HepG2 (cell line): Measurements from ENCODE around the gene ARF6. TPM values are rescaled to one million over a fixed set of nuclear protein-coding genes. Genes with fewer than 3 reads are reported as not detected.

Experiments
- ATAC-seq: fragments of 200-7000 bp; cut with Tn5 transposase; 3 replicates; pipeline ENCODE4 v1.9.1; 2020; ENCODE audit warnings: mild to moderate bottlenecking, moderate library complexity
- BruUV-seq: library from RNA; stranded (reverse); fragments of 400-500 nt; replicated peaks from 2 replicates; lab custom pipeline; 2021; lab: Mats Ljungman, UMichigan
- CTCF ChIA-PET: fragments of 300-600 bp; formaldehyde crosslinking; extraction: SDS; loops from one replicate; lab custom pipeline; 2021; ENCODE audit warnings: low total read pairs, inconsistent platforms, low intra/inter-chr PET ratio; lab: Yijun Ruan, JAX
- POLR2A ChIA-PET: fragments of 350-600 bp; sonication (Branson Sonifier 250); formaldehyde crosslinking; loops from one replicate; lab custom pipeline; 2020; ENCODE audit warnings: antibody characterized with exemption, inconsistent platforms; lab: Yijun Ruan, JAX
- DNase-seq: peaks from one replicate; pipeline ENCODE4 v3.0.0-alpha.2; 2015; ENCODE audit warnings: low spot score
- FAIRE-seq: peaks from 3 replicates; lab custom pipeline; 2011; peaks lifted over from hg19 to GRCh38; lab: Jason Lieb, UNC
- H2AFZ ChIP-seq: one replicate; pipeline ENCODE4 v1.6.1; 2011; ENCODE audit warnings: low read length, inconsistent platforms
- H3K27ac ChIP-seq: fragments of 300-600 bp; 3 replicates; pipeline ENCODE4 v1.8.0; 2011; ENCODE audit warnings: mixed run types, mild to moderate bottlenecking, mixed read lengths, low read length, inconsistent platforms; ENCODE audit not compliant: insufficient read depth; ENCODE audit errors: extremely low read length
- H3K27me3 ChIP-seq, 2 experiments: fragments of 200-600 bp in 1 of 2; 2 replicates in 1 of 2; 3 replicates in 1 of 2; pipeline versions ENCODE4 v1.6.0 to v1.8.0; 2011; ENCODE audit warnings: low read length in 2 of 2, mild to moderate bottlenecking in 2 of 2, moderate library complexity in 2 of 2, inconsistent platforms in 1 of 2; ENCODE audit not compliant: insufficient read depth in 2 of 2, control insufficient read depth in 1 of 2
- H3K36me3 ChIP-seq, 2 experiments: fragments of 200-600 bp in 1 of 2; replicated peaks in 1 of 2; 2 replicates in 1 of 2; 3 replicates in 1 of 2; pipeline versions ENCODE4 v1.5.1 to v1.8.0; 2011; ENCODE audit warnings: low read length in 2 of 2, inconsistent platforms in 1 of 2; ENCODE audit not compliant: insufficient read depth in 2 of 2, control insufficient read depth in 1 of 2
- H3K4me1 ChIP-seq: 2 replicates; pipeline ENCODE4 v1.5.1; 2012; ENCODE audit warnings: low read length, inconsistent platforms; ENCODE audit not compliant: insufficient read depth
- H3K4me2 ChIP-seq: 2 replicates; pipeline ENCODE4 v1.6.0; 2011; ENCODE audit warnings: low read depth, low read length, inconsistent platforms
- H3K4me3 ChIP-seq, 3 experiments: fragments of 200-600 bp in 1 of 3; sonication (generic), shearing (Covaris generic) in 1 of 3; replicated peaks in 1 of 3; 2 replicates each; pipeline ENCODE4 v1.5.1; 2011 to 2016; ENCODE audit warnings: low read length in 3 of 3, inconsistent platforms in 2 of 3, low read depth in 2 of 3, mild to moderate bottlenecking in 2 of 3, control low read depth in 1 of 3, mixed read lengths in 1 of 3; ENCODE audit not compliant: insufficient read depth in 1 of 3
- H3K79me2 ChIP-seq: one replicate; pipeline ENCODE4 v1.6.1; 2011; ENCODE audit warnings: low read length, inconsistent platforms; ENCODE audit not compliant: insufficient read depth
- H3K9ac ChIP-seq: 2 replicates; pipeline ENCODE4 v1.6.0; 2011; ENCODE audit warnings: mild to moderate bottlenecking, low read depth, low read length, inconsistent platforms; ENCODE audit not compliant: insufficient read depth
- H3K9me3 ChIP-seq: 2 replicates; pipeline ENCODE4 v1.5.1; 2012; ENCODE audit warnings: mild to moderate bottlenecking, low read length
- H4K20me1 ChIP-seq: 2 replicates; pipeline ENCODE4 v1.6.0; 2011; ENCODE audit warnings: inconsistent platforms, mild to moderate bottlenecking, low read length, moderate library complexity; ENCODE audit not compliant: insufficient read depth
- BCL6 ChIP-seq: IDR thresholded peaks from 2 replicates; pipeline ENCODE4 v1.6.1; 2016; ENCODE audit warnings: missing genetic modification reagents, missing compliant biosample characterization
- HNF4A ChIP-seq: sonication (generic); formaldehyde crosslinking; IDR thresholded peaks from 2 replicates; pipeline ENCODE4 v1.4.0; 2020; ENCODE audit warnings: missing genetic modification reagents
- HNF4G ChIP-seq, 2 experiments: sonication (generic) in 1 of 2; formaldehyde crosslinking in 1 of 2; IDR thresholded peaks; 2 replicates each; pipeline versions ENCODE4 v1.4.0 to v1.6.1; 2011 to 2020; ENCODE audit warnings: borderline replicate concordance in 2 of 2, low read depth in 2 of 2, mild to moderate bottlenecking in 2 of 2, low read length in 1 of 2, missing genetic modification reagents in 1 of 2, moderate library complexity in 1 of 2
- MEIS2 ChIP-seq: sonication (generic); formaldehyde crosslinking; IDR thresholded peaks from 2 replicates; pipeline ENCODE4 v1.9.0; 2021; ENCODE audit warnings: mild to moderate bottlenecking, missing genetic modification reagents
- NR2F6 ChIP-seq, 2 experiments: IDR thresholded peaks; 2 replicates each; pipeline ENCODE4 v1.6.1; 2016; ENCODE audit warnings: antibody characterized with exemption in 1 of 2, mild to moderate bottlenecking in 1 of 2
- POLR2AphosphoS2 ChIP-seq: IDR thresholded peaks from 2 replicates; pipeline ENCODE4 v1.6.1; 2011; ENCODE audit warnings: low read depth, low read length, improper control_type of control experiment
- XBP1 ChIP-seq: sonication (generic); formaldehyde crosslinking; IDR thresholded peaks from 2 replicates; pipeline ENCODE4 v1.5.0; 2020; ENCODE audit warnings: missing genetic modification reagents
- YEATS4 ChIP-seq: sonication (generic); formaldehyde crosslinking; IDR thresholded peaks from 2 replicates; pipeline ENCODE4 v1.4.0; 2020; ENCODE audit warnings: missing genetic modification reagents, borderline replicate concordance
- ZBTB38 ChIP-seq: sonication (generic); formaldehyde crosslinking; IDR thresholded peaks from 2 replicates; pipeline ENCODE4 v1.5.1; 2020; ENCODE audit warnings: mild to moderate bottlenecking, missing genetic modification reagents
- ZFAT ChIP-seq: sonication (generic); formaldehyde crosslinking; conservative IDR thresholded peaks from 2 replicates; pipeline ENCODE4 v1.8.1; 2023; ENCODE audit warnings: missing genetic modification reagents, inconsistent platforms
- WGBS: methylation state at CpG from one replicate; pipeline ENCODE4 v1.1.6; 2017; ENCODE audit warnings: low lambda C conversion rate; 5-methylcytosine and 5-hydroxymethylcytosine counted together
- in situ Hi-C: cut with HindIII; loops from 2 replicates; pipeline ENCODE4 v1.10.0; 2017; ENCODE audit warnings: low pct_unique_long_range_greater_than_20kb; ENCODE audit not compliant: extremely low pct_ligation_motif_present
- intact Hi-C: fragments of 100-400 bp; cut with micrococcal nuclease; formaldehyde crosslinking; loops from one replicate; pipeline ENCODE4 v1.10.0; 2022; ENCODE audit not compliant: unreplicated experiment
- polyA plus RNA-seq, 8 experiments: library from polyadenylated mRNA; depleted of rRNA in 3 of 8; stranded (reverse) in 7 of 8; unstranded in 1 of 8; fragments of >200 nt; fragmentation: Illumina TruSeq in 4 of 8; extraction: Trizol in 4 of 8; gene quantifications; 2 replicates each; pipeline versions ENCODE4 v1.2.1 to v1.2.3, GENCODE V29; 2011 to 2016; ENCODE audit warnings: low read depth in 4 of 8, missing spikeins in 1 of 8, mixed read lengths in 1 of 8; ENCODE audit not compliant: insufficient read depth in 1 of 8
- total RNA-seq, 5 experiments: library from RNA; depleted of rRNA; stranded (reverse); fragments of >200 nt; fragmentation: Illumina TruSeq; extraction: Trizol; gene quantifications; 2 replicates each; pipeline ENCODE4 v1.2.3, GENCODE V29; 2016; ENCODE audit warnings: low read depth in 1 of 5
- TF ChIP-seq, protein P1 (sequence below): sonication (generic); formaldehyde crosslinking; IDR thresholded peaks from 2 replicates; pipeline ENCODE4 v1.4.0; 2020; ENCODE audit warnings: missing genetic modification reagents
- TF ChIP-seq, protein P2 (sequence below): sonication (generic); formaldehyde crosslinking; IDR thresholded peaks from 2 replicates; pipeline ENCODE4 v1.4.0; 2020; ENCODE audit warnings: mild to moderate bottlenecking, missing genetic modification reagents, borderline replicate concordance

ARF6 gene
- total and polyA plus RNA-seq, 2 of the 13 experiments (the other 11 are each of a cell fraction or from before 2014, with no cell fraction given): 12.7 to 31.9 TPM

DNA sequence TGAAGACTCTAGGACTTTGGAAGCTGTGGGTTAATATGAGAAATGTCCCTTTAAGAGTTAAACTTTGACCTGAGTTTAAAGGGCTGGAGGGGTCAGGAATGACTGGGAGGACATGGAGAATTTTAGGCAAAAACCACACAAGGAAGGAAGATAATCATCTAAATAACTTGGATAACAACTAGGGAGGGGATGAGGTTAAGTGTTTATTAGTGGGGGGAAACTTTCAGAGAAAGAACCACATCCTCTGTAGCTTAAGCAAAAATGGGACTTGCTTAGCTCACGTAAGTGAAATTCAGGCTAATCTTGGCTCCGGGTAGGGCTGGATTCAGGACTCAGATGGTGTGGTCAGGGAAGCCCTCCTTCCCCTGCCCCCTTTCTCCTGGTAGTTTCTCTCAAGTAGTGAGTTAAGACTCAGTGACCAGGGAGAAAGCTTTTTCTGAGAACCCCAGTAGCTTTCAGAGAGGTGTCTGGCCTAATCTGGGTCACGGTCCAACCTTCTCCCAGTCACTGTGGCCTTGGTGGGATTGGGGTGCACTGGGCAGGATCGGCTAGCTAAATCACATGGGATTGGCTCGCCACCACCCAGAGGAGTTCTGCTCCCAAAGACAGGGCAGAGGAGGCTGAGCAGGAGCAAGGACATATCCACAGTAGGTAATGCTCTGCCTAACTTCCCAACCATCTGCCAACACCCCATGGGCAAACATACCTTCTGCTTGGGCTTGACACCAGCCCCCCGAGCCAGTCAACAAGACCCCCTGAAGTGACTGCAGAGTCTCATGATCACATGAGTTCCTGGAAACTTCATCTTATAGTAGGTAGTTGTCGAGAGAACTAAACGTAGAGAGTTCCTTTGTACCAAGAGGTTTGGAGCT, 52.8 kb downstream of the ARF6 start:
- Histone ChIP-seq H4K20me1 (no peaks in the 10 kb centered on the region), H3K79me2 (no peaks in the 10 kb centered on the region), H3K9ac (peak overlapping the region; percentile 1; the same call in 1 of the 2 replicates), H3K27ac (no peak overlapping the region), H3K4me3 (peak overlapping the region in 1 of 3 experiments; percentile 14; a peak in 2 of 6 replicates), H3K27me3 (no peaks in the 10 kb centered on the region), H3K4me2 (peak overlapping the region; percentile 55), H2AFZ (peak overlapping the region; percentile 31), H3K9me3 (no peaks in the 10 kb centered on the region), H3K36me3 (no peaks in the 10 kb centered on the region), H3K4me1 (peaks cover 45% of the 10 kb centered on the region)
- ChIA-PET POLR2A (interaction anchor here (1.0 to 2.0 kb wide), 5 partner anchors 21 to 116 kb away, joined by 3 to 9 read pairs (median 4); no protein-coding TSS in a partner anchor), CTCF (no interaction called here)
- DNase-seq (no peak), FAIRE-seq (peak; percentile 4), ATAC-seq (peak; percentile 71)
- WGBS: 40% methylated on average over 8 of the region's 8 CpGs
- intact Hi-C loops (loop anchor here (10.0 kb wide), 1 partner anchor 59 kb away; no protein-coding TSS in a partner anchor), in situ Hi-C loops (no loop called here)
- BruUV-seq: no TSS peak
- peak; percentile 49 for TF ChIP-seq HNF4A
- TF ChIP-seq, protein P1, sequence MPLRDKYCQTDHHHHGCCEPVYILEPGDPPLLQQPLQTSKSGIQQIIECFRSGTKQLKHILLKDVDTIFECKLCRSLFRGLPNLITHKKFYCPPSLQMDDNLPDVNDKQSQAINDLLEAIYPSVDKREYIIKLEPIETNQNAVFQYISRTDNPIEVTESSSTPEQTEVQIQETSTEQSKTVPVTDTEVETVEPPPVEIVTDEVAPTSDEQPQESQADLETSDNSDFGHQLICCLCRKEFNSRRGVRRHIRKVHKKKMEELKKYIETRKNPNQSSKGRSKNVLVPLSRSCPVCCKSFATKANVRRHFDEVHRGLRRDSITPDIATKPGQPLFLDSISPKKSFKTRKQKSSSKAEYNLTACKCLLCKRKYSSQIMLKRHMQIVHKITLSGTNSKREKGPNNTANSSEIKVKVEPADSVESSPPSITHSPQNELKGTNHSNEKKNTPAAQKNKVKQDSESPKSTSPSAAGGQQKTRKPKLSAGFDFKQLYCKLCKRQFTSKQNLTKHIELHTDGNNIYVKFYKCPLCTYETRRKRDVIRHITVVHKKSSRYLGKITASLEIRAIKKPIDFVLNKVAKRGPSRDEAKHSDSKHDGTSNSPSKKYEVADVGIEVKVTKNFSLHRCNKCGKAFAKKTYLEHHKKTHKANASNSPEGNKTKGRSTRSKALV (CRISPR knock-in tag): no peak
- TF ChIP-seq NR2F6 (IDR thresholded peaks at IDR 0.05): no peak
- TF ChIP-seq NR2F6 (CRISPR knock-in tag; IDR thresholded peaks at IDR 0.05): 0 out of 2 replicates have a peak, but pooled peaks have one; percentile 8
- no peak for TF ChIP-seq MEIS2
- 0 out of 2 replicates have a peak, but pooled peaks have one; percentile 15 for TF ChIP-seq YEATS4 (CRISPR knock-in tag)
- TF ChIP-seq ZBTB38 (CRISPR knock-in tag): peak; percentile 82
- no peak for TF ChIP-seq POLR2AphosphoS2
- no peak for TF ChIP-seq BCL6
- 0 out of 2 replicates have a peak, but pooled peaks have one; percentile 34 for TF ChIP-seq HNF4G (IDR thresholded peaks at IDR 0.05; ENCODE audit: borderline replicate concordance, low read depth, low read length)
- no peak for TF ChIP-seq HNF4G (CRISPR knock-in tag; IDR thresholded peaks at IDR 0.05; ENCODE audit: borderline replicate concordance, low read depth)
- no peak for TF ChIP-seq ZFAT (CRISPR knock-in tag)
- no peak for TF ChIP-seq XBP1 (CRISPR knock-in tag)
- TF ChIP-seq, protein P2, sequence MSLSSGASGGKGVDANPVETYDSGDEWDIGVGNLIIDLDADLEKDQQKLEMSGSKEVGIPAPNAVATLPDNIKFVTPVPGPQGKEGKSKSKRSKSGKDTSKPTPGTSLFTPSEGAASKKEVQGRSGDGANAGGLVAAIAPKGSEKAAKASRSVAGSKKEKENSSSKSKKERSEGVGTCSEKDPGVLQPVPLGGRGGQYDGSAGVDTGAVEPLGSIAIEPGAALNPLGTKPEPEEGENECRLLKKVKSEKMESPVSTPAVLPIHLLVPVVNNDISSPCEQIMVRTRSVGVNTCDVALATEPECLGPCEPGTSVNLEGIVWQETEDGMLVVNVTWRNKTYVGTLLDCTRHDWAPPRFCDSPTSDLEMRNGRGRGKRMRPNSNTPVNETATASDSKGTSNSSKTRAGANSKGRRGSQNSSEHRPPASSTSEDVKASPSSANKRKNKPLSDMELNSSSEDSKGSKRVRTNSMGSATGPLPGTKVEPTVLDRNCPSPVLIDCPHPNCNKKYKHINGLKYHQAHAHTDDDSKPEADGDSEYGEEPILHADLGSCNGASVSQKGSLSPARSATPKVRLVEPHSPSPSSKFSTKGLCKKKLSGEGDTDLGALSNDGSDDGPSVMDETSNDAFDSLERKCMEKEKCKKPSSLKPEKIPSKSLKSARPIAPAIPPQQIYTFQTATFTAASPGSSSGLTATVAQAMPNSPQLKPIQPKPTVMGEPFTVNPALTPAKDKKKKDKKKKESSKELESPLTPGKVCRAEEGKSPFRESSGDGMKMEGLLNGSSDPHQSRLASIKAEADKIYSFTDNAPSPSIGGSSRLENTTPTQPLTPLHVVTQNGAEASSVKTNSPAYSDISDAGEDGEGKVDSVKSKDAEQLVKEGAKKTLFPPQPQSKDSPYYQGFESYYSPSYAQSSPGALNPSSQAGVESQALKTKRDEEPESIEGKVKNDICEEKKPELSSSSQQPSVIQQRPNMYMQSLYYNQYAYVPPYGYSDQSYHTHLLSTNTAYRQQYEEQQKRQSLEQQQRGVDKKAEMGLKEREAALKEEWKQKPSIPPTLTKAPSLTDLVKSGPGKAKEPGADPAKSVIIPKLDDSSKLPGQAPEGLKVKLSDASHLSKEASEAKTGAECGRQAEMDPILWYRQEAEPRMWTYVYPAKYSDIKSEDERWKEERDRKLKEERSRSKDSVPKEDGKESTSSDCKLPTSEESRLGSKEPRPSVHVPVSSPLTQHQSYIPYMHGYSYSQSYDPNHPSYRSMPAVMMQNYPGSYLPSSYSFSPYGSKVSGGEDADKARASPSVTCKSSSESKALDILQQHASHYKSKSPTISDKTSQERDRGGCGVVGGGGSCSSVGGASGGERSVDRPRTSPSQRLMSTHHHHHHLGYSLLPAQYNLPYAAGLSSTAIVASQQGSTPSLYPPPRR (CRISPR knock-in tag): no peak
